ENCODE results near the gene CLK2. TPM values are rescaled to one million over a fixed set of nuclear protein-coding genes. Genes with fewer than 3 reads are reported as not detected.

CLK2 gene
- total and polyA plus RNA-seq, 9 of the 15 experiments (the other 6 are each of a cell fraction or from before 2014, with no cell fraction given) = 13.5 to 81.4 (median 39.6) TPM

- TF ChIP-seq, protein P1, sequence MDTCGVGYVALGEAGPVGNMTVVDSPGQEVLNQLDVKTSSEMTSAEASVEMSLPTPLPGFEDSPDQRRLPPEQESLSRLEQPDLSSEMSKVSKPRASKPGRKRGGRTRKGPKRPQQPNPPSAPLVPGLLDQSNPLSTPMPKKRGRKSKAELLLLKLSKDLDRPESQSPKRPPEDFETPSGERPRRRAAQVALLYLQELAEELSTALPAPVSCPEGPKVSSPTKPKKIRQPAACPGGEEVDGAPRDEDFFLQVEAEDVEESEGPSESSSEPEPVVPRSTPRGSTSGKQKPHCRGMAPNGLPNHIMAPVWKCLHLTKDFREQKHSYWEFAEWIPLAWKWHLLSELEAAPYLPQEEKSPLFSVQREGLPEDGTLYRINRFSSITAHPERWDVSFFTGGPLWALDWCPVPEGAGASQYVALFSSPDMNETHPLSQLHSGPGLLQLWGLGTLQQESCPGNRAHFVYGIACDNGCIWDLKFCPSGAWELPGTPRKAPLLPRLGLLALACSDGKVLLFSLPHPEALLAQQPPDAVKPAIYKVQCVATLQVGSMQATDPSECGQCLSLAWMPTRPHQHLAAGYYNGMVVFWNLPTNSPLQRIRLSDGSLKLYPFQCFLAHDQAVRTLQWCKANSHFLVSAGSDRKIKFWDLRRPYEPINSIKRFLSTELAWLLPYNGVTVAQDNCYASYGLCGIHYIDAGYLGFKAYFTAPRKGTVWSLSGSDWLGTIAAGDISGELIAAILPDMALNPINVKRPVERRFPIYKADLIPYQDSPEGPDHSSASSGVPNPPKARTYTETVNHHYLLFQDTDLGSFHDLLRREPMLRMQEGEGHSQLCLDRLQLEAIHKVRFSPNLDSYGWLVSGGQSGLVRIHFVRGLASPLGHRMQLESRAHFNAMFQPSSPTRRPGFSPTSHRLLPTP (IDR thresholded peaks at IDR 0.05; ENCODE audit: borderline replicate concordance, extremely low read depth, insufficient read length) = peak; percentile 52
- peak; percentile 96 for TF ChIP-seq ELF4 (CRISPR knock-in tag; IDR thresholded peaks at IDR 0.05)
- no peak for TF ChIP-seq HNRNPH1 (optimal IDR thresholded peaks at IDR 0.05; ENCODE audit: low read depth, low read length)
- no peak for TF ChIP-seq RFX5 (IDR thresholded peaks at IDR 0.05; ENCODE audit: low read depth, low read length)
- TF ChIP-seq FOXP1 (CRISPR knock-in tag; IDR thresholded peaks at IDR 0.05) = peak; percentile 96
- TF ChIP-seq, protein P2, sequence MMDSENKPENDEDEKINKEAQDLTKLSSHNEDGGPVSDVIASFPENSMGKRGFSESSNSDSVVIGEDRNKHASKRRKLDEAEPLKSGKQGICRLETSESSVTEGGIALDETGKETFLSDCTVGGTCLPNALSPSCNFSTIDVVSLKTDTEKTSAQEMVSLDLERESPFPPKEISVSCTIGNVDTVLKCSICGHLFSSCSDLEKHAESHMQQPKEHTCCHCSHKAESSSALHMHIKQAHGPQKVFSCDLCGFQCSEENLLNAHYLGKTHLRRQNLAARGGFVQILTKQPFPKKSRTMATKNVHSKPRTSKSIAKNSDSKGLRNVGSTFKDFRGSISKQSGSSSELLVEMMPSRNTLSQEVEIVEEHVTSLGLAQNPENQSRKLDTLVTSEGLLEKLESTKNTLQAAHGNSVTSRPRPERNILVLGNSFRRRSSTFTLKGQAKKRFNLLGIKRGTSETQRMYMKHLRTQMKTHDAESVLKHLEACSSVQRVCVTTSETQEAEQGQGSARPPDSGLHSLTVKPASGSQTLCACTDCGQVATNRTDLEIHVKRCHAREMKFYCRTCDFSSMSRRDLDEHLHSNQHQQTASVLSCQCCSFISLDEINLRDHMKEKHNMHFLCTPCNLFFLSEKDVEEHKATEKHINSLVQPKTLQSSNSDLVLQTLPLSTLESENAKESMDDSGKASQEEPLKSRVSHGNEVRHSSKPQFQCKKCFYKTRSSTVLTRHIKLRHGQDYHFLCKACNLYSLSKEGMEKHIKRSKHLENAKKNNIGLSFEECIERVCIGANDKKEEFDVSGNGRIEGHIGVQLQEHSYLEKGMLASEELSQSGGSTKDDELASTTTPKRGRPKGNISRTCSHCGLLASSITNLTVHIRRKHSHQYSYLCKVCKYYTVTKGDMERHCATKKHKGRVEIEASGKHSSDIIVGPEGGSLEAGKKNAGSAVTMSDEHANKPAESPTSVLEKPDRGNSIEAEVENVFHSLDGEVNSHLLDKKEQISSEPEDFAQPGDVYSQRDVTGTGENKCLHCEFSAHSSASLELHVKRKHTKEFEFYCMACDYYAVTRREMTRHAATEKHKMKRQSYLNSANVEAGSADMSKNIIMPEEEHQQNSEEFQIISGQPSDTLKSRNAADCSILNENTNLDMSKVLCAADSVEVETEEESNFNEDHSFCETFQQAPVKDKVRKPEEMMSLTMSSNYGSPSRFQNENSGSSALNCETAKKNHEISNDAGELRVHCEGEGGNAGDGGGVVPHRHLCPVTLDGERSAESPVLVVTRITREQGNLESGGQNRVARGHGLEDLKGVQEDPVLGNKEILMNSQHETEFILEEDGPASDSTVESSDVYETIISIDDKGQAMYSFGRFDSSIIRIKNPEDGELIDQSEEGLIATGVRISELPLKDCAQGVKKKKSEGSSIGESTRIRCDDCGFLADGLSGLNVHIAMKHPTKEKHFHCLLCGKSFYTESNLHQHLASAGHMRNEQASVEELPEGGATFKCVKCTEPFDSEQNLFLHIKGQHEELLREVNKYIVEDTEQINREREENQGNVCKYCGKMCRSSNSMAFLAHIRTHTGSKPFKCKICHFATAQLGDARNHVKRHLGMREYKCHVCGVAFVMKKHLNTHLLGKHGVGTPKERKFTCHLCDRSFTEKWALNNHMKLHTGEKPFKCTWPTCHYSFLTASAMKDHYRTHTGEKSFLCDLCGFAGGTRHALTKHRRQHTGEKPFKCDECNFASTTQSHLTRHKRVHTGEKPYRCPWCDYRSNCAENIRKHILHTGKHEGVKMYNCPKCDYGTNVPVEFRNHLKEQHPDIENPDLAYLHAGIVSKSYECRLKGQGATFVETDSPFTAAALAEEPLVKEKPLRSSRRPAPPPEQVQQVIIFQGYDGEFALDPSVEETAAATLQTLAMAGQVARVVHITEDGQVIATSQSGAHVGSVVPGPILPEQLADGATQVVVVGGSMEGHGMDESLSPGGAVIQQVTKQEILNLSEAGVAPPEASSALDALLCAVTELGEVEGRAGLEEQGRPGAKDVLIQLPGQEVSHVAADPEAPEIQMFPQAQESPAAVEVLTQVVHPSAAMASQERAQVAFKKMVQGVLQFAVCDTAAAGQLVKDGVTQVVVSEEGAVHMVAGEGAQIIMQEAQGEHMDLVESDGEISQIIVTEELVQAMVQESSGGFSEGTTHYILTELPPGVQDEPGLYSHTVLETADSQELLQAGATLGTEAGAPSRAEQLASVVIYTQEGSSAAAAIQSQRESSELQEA (IDR thresholded peaks at IDR 0.05; ENCODE audit: low read depth) = peak; percentile 50; the same call in 1 of the 2 replicates
- 0 out of 2 replicates have a peak, but pooled peaks have one; percentile 57 for TF ChIP-seq STAT6 (CRISPR knock-in tag; IDR thresholded peaks at IDR 0.05)
- TF ChIP-seq, protein P3, sequence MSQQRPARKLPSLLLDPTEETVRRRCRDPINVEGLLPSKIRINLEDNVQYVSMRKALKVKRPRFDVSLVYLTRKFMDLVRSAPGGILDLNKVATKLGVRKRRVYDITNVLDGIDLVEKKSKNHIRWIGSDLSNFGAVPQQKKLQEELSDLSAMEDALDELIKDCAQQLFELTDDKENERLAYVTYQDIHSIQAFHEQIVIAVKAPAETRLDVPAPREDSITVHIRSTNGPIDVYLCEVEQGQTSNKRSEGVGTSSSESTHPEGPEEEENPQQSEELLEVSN (IDR thresholded peaks at IDR 0.05; ENCODE audit: borderline replicate concordance in 1 of 2, extremely low read depth in 1 of 2, insufficient read depth in 1 of 2, insufficient read length in 1 of 2, low read depth in 1 of 2, low read length in 1 of 2, poor library complexity in 1 of 2, severe bottlenecking in 1 of 2) = peak; percentile 98
- no peak for TF ChIP-seq RFX7 (CRISPR knock-in tag; IDR thresholded peaks at IDR 0.05)
- TF ChIP-seq SRSF9 (IDR thresholded peaks at IDR 0.05; ENCODE audit: borderline replicate concordance, low read depth, low read length) = no peak
Observed at GRCh38 chr1:155244368-155245162, 28.7 kb downstream of the CLK2 start (continued).
